Measurements from ENCODE around the gene OR4K17.
"Not testable (repeated sequence)": the region's sequence is repeated elsewhere in the genome, so short reads cannot be mapped to it uniquely, and the experiment has no call there.

Gene OR4K17, protein sequence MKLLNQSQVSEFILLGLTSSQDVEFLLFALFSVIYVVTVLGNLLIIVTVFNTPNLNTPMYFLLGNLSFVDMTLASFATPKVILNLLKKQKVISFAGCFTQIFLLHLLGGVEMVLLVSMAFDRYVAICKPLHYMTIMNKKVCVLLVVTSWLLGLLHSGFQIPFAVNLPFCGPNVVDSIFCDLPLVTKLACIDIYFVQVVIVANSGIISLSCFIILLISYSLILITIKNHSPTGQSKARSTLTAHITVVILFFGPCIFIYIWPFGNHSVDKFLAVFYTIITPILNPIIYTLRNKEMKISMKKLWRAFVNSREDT

DNA sequence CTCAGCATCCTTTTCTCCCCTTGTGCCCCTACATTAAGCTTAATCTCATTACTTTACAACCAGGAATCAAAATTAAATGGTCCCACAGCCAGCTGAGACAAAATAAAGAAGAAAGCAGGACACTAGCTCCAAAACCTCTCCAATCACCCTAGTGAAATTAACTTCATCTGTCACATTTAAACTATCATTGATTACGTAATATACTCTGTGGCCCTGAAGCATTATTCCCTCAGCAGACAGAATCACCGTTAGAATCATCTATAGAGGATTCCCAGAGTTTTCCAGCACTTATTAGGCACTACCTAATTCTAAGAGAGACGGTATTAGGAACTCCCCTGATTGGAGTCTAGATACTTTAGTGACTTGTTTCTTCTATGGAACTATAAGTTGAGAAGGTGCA, at the start of gene OR4K17:
OR4K17 (plus strand) TSS at position 302 of the 400 bp plus-strand sequence. CDS start 6,761 bp downstream, outside the sequence.
- DNase-seq, result no peak

DNA sequence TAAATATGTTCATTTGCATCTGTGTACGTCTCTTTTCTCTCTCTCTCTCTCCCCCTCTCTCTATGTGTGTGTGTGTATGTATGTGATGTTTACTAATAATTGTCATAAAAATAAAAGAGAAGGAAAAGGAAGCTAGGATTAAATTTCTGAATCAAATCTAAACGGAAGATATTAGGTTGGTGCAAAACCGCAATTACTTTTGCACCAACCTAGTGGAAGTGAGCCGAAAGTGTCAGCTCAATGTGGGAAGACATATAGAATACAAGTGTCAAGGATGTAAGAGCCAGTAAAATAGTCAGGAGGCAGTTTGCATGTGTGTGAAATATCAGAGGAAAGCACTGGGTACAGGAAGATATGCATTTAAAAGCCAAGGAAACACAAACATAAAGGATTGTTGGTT, 18.5 kb upstream of the OR4K17 start:
- DNase-seq, result no peak

DNA sequence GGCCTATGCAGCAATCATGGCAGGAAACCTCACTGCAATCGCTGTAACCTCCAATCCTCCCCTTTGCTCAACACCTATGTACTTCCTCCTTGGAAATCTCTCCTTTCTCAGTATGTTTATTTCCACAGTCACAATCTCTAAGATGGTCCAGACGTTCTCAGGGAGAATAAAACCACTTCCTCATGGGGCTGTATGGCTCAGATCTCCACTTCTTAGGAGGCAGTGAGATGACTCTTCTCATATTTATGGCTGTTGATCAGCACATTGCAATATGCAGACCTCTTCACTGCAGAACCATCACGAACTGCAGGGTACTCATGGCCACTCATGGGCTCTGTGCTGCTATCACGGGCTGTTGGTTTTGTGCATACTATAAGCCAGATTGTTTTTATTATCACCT, 17.1 kb upstream of the OR4K17 start:
- DNase-seq, result no peak

DNA sequence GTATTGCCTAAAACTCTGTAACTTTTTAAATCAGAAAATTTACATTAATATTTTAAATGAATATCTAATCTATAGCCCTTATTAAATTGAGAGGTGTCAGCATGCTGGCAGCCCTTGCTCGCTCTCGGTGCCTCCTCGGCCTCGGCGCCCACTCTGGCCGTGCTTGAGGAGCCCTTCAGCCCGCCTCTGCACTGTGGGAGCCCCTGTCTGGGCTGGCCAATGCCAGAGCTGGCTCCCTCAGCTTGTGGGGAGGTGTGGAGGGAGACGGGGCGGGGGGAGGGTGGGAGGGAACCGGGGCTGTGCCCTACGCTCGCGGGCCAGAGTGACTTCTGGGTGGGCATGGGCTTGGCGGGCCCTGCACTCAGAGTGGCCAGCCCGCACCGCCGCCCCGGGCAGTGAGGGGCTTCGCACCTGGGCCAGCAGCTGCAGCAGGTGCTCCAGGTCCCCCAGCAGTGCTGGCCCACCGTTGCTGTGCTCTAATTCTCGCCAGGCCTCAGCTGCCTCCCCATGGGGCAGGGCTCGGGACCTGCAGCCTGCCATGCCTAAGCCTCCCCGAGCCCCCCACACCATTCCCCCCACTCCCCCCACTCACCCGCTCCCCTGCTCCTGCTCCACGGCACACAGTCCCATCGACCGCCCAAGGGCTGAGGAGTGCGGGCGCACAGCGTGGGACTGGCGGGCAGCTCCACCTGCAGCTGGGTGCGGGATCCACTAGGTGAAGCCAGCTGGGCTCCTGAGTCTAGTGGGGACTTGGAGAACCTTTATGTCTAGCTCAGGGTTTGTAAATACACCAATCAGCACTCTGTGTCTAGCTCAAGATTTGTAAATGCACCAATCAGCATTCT, 11.4 kb upstream of the OR4K17 start:
- not testable (repeated sequence) for DNase-seq

DNA sequence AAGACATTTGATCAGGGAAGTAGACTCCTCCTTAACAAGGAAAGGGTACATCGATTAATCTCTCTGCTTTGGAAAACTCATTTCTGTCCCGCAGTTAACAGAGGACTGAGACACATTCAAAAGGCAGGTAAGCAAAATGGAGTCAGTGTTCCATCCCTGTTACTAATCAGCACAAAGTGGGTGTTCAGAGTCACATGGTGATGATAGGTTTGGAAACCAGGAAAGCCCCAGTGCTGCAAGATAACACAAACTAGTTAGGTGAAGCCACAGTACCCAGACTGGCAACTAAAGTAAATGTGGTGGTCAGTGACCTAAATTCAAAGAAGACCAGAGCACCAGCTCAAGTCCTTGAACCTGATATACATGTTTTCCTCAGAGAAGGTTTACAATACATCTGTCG, 1.8 kb downstream of the OR4K17 start:
- no peak for DNase-seq

- no peak for DNase-seq
These were observed 6.2 kb downstream of the OR4K17 start for GRCh38 chr14:20116748-20117147.

DNA sequence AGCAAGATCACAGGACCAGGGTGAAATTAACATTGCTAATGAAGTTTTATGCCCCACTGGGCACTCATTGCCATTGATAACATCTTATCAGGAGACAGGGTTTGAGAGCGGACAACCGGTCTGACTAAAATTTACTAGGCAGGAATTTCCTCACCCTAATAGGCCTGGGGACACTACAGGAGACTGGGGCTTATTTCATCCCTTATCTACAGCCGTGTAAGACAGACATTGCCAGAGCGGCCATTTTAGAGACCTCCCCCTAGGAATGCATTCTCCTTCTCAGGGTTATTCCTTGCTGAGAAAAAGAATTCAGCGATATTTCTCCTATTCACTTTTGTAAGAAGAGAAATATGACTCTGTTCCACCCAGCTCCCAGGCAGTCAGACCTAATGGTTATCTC, 8.3 kb downstream of the OR4K17 start:
- no peak for DNase-seq

DNA sequence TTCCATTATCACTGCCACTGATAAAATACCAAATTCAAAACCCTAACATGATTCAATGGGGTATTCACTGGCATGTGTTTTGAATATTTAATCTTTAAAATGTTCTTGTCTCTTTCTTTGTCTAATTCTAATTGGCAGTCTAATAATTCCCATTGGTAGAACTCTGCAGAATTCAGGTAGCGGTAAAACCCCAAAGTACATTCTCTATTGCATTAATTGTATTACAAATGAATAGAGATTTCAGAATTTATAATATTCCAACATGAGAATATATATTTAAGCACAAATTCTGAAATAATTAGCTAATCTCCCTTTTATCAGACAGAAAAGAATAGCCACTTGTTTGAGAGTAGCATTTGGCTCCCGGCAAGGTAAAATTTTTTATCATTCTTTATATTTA, 28.0 kb downstream of the OR4K17 start, which contains the start of gene OR4N5:
OR4N5 (plus strand) TSS at position 301 of the 400 bp plus-strand sequence. CDS start 4,916 bp downstream, outside the sequence.
- DNase-seq, result no peak

GRCh38 chr14:20143911-20144310, 33.4 kb downstream of the OR4K17 start:
- DNase-seq, result no peak

GRCh38 chr14:20144820-20145219, 34.3 kb downstream of the OR4K17 start:
- DNase-seq, result no peak

DNA sequence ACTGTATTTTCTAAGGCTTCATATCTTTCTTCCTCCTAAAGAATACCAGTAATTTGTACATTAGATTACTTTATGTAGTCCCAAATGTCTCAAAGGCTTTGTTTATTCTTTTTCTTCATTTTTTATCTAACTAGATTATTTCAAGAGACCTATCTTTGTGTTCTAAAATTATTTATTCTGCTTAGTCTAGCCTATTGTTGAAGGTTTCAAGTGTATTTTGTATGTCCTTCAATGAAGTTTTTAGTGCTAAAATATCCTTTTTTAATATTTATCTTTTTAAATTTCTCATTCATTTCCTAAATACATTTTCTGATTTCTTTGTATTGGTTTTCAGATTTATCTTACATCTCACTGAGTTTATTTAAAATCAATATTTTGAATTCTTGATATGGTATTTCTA, 53.9 kb downstream of the OR4K17 start:
- no peak for DNase-seq

DNA sequence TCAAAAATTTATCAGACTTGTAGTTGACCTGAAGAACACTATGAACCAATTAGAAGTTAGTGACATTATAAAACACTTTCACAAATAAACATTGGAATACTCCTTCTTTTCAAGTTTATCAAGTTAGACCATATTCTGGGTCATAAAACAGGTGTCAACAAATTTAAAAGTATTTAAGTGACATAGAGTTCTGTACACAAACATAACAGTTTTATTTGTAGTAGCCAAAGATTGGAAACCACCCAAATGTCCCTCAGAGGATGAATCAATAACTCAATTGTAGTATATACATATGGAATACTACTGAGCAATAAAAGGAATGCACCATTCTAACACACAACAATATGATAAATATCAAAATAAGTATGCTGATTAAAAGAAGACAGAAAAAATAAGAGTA, 56.6 kb downstream of the OR4K17 start:
- DNase-seq, result no peak

- DNase-seq, result not testable (repeated sequence)
These were observed 59.3 kb downstream of the OR4K17 start for GRCh38 chr14:20169852-20170251.
